Glutamatergic neuron (in vitro differentiated cells): ENCODE data around the gene NFATC1. TPM values are rescaled to one million over a fixed set of nuclear protein-coding genes. Genes with fewer than 3 reads are reported as not detected.

Experiments used
- DNase-seq: peaks from one replicate; pipeline ENCODE4 v3.0.0; 2022
- H3K27ac Mint-ChIP-seq: one replicate; pipeline ENCODE4 v1.8.0; 2020; ENCODE audit warnings: mild to moderate bottlenecking, mixed read lengths, inconsistent platforms; ENCODE audit not compliant: unreplicated experiment
- H3K27me3 Mint-ChIP-seq: one replicate; pipeline ENCODE4 v1.8.0; 2020; ENCODE audit warnings: mild to moderate bottlenecking, moderate library complexity, mixed read lengths, inconsistent platforms; ENCODE audit not compliant: unreplicated experiment
- H3K36me3 Mint-ChIP-seq: one replicate; pipeline ENCODE4 v1.8.0; 2020; ENCODE audit warnings: mild to moderate bottlenecking, mixed read lengths, inconsistent platforms; ENCODE audit not compliant: unreplicated experiment
- H3K4me1 Mint-ChIP-seq: one replicate; pipeline ENCODE4 v1.8.0; 2020; ENCODE audit warnings: mild to moderate bottlenecking, low read depth, mixed read lengths, inconsistent platforms; ENCODE audit not compliant: unreplicated experiment
- H3K4me3 Mint-ChIP-seq: one replicate; pipeline ENCODE4 v1.8.0; 2020; ENCODE audit warnings: mild to moderate bottlenecking, mixed read lengths, inconsistent platforms; ENCODE audit not compliant: unreplicated experiment
- H3K9me3 Mint-ChIP-seq: one replicate; pipeline ENCODE4 v1.8.0; 2020; ENCODE audit warnings: mild to moderate bottlenecking, moderate library complexity, mixed read lengths, inconsistent platforms; ENCODE audit not compliant: unreplicated experiment
- total RNA-seq: library from RNA; stranded (reverse); fragmentation: NEBNext Ultra II Directional; extraction: Animal tissue kit (Norgen Biotek cat#: 25700); gene quantifications from one replicate; pipeline ENCODE4 v1.2.1, GENCODE V29; 2021; ENCODE audit not compliant: unreplicated experiment
- TF ChIP-seq, protein P1 (sequence below): fragments of 200-600 bp; sonication (generic); IDR thresholded peaks from one replicate; pipeline ENCODE4 v1.5.0; 2021; ENCODE audit not compliant: partially characterized antibody, unreplicated experiment

The NFATC1 gene
- total RNA-seq, 1 donor from 2014 or later: 5.3 TPM

DNA sequence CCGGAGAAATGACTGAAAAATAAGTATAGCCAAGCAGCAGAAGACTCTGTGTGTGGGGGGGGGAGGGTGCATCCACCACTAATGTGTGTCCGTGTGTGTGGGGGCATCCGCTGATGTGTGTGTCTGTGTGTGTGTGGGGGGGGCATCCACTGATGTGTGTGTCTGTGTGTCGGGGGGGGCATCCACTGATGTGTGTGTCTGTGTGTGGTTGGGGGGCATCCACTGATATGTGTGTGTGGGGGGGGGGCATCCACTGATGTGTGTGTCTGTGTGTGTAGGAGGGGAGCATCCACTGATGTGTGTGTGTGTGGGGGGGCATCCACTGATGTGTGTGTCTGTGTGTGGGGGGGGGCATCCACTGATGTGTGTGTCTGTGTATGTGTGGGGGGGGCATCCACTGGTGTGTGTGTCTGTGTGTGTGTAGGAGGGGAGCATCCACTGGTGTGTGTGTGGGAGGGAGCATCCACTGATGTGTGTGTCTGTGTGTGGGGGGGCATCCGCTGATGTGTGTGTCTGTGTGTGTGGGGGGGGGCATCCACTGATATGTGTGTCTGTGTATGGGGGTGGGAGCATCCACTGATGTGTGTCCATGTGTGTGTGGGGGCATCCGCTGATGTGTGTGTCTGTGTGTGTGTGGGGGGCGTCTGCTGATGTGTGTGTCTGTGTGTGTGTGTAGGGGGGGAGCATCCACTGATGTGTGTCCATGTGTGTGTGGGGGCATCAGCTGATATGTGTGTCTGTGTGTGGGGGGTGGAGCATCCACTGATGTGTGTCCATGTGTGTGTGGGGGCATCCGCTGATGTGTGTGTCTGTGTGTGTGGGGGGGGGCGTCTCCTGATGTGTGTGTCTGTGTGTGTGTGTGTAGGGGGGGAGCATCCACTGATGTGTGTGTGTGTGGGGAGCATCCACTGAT lies 125.0 kb downstream of the NFATC1 start:
- Mint-ChIP-seq H3K27ac (no peak overlapping the region), H3K36me3 (no peaks in the 10 kb centered on the region), H3K9me3 (peaks cover 2% of the 10 kb centered on the region), H3K4me3 (no peak overlapping the region), H3K27me3 (peaks cover 3% of the 10 kb centered on the region), H3K4me1 (no peaks in the 10 kb centered on the region)
- TF ChIP-seq, protein P1, sequence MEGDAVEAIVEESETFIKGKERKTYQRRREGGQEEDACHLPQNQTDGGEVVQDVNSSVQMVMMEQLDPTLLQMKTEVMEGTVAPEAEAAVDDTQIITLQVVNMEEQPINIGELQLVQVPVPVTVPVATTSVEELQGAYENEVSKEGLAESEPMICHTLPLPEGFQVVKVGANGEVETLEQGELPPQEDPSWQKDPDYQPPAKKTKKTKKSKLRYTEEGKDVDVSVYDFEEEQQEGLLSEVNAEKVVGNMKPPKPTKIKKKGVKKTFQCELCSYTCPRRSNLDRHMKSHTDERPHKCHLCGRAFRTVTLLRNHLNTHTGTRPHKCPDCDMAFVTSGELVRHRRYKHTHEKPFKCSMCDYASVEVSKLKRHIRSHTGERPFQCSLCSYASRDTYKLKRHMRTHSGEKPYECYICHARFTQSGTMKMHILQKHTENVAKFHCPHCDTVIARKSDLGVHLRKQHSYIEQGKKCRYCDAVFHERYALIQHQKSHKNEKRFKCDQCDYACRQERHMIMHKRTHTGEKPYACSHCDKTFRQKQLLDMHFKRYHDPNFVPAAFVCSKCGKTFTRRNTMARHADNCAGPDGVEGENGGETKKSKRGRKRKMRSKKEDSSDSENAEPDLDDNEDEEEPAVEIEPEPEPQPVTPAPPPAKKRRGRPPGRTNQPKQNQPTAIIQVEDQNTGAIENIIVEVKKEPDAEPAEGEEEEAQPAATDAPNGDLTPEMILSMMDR: no peak
- DNase-seq: no peak

DNA sequence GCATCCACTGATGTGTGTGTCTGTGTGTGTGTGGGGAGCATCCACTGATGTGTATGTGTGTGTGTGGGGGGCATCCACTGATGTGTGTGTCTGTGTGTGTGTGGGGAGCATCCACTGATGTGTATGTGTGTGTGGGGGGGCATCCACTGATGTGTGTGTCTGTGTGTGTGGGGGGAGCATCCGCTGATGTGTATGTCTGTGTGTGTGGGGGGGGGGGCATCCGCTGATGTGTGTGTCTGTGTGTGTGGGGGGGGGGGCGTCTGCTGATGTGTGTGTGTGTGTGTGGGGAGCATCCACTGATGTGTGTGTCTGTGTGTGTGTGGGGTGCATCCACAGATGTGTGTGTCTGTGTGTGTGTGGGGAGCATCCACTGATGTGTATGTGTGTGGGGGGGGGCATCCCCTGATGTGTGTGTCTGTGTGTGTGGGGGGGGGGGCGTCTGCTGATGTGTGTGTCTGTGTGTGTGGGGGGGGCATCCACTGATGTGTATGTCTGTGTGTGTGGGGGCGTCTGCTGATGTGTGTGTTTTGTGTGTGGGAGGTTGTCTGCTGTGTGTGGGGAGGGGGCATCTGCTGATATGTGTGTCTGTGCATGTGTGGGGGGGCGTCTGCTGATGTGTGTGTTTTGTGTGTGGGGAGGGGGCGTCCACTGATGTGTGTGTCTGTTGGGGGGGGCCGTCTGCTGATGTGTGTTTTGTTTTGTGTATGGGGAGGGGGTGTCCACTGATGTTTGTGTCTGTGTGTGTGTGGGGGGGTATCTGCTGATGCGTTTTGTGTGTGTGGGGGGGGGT lies 125.9 kb downstream of the NFATC1 start:
- H3K9me3 Mint-ChIP-seq: peaks cover 2% of the 10 kb centered on the region
- no peak overlapping the region for H3K4me3 Mint-ChIP-seq
- TF ChIP-seq, protein P1: no peak
- peaks cover 3% of the 10 kb centered on the region for H3K27me3 Mint-ChIP-seq
- no peak for DNase-seq
- no peak overlapping the region for H3K27ac Mint-ChIP-seq
- no peaks in the 10 kb centered on the region for H3K4me1 Mint-ChIP-seq
- H3K36me3 Mint-ChIP-seq: no peaks in the 10 kb centered on the region

DNA sequence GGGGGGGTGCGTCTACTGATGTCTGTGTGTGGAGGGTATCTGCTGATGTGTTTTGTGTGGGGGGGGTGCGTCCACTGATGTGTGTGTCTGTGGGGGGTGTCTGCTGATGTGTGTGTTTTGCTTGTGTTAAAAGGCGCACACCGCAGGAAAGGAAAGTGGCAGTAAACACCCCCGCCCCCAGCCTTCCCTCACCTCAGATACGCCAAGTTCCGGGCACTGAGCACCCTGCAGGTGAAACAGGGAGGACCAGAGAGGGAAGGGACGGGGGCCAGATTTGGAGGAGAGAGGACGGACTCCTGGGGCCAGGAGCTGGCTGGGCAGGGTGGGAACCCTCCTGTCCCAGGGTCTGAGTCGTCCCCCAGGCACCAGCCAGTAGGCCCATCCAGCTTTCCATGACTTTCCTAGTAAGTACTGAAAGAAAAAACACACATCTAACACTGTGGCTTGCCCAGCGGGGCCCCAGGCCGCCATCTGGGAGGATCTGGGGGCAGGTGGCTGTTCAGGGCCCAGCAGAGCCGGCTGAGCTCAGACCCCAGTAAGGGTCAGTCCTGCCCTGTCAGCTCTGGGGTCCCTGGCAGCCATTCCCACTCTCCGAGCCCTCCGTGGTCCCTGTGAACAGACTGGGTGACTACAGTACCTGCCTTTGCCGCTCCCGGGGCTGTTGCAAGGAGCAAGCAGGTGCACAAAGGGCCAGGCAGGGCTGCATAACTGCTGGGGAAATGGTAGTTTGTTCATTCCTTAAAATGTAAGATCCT lies 126.9 kb downstream of the NFATC1 start:
- Mint-ChIP-seq H3K4me1 (no peaks in the 10 kb centered on the region), H3K4me3 (no peak overlapping the region), H3K27ac (no peak overlapping the region), H3K36me3 (no peaks in the 10 kb centered on the region), H3K27me3 (peaks cover 3% of the 10 kb centered on the region), H3K9me3 (peaks cover 2% of the 10 kb centered on the region)
- TF ChIP-seq, protein P1: no peak
- DNase-seq: no peak

DNA sequence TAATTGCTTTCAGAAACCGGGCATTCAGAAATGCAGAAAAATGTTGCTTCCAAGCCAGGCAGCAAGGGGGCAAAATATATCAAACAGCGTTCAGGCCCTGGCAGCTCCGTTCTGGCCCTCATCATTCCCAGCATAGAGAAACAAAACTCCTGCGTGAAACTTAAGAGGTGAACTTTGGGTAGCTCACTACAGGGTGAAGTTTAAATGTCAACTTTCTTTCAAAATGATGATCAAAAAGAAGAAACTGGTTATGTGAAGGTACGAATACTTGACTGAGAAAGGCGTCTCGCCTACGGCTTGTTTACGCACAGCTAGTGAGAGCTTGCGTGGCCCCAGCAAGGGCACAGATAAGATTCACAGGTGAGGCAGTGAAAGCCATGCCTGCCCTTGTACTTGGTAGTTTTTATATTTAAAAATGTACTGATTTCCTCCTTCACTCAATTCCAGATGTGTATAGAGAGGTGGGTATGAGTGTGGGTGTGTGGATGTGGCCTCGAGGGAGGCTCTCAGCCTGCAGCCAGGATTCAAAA lies 127.5 kb downstream of the NFATC1 start:
- H3K27ac Mint-ChIP-seq: no peak overlapping the region
- H3K4me1 Mint-ChIP-seq: no peaks in the 10 kb centered on the region
- H3K9me3 Mint-ChIP-seq: peaks cover 4% of the 10 kb centered on the region
- TF ChIP-seq, protein P1: no peak
- DNase-seq: no peak
- no peak overlapping the region for H3K4me3 Mint-ChIP-seq
- H3K27me3 Mint-ChIP-seq: peaks cover 3% of the 10 kb centered on the region
- H3K36me3 Mint-ChIP-seq: no peaks in the 10 kb centered on the region
